ENCODE data around the gene PCDHA9.

DNA sequence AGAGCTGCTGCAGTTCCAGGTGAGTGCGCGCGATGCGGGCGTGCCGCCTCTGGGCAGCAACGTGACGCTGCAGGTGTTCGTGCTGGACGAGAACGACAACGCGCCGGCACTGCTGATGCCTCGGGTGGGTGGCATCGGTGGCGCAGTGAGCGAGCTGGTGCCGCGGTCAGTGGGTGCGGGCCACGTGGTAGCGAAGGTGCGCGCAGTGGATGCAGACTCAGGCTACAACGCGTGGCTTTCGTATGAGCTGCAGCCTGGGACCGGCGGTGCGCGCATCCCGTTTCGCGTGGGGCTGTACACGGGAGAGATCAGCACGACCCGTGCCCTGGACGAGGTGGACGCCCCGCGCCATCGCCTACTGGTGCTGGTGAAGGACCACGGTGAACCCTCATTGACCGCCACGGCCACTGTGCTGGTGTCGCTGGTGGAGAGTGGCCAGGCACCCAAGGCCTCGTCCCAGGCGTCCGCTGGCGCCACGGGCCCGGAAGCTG is 45.4 kb upstream of the PCDHA9 start:
- TF ChIP-seq, protein P1, sequence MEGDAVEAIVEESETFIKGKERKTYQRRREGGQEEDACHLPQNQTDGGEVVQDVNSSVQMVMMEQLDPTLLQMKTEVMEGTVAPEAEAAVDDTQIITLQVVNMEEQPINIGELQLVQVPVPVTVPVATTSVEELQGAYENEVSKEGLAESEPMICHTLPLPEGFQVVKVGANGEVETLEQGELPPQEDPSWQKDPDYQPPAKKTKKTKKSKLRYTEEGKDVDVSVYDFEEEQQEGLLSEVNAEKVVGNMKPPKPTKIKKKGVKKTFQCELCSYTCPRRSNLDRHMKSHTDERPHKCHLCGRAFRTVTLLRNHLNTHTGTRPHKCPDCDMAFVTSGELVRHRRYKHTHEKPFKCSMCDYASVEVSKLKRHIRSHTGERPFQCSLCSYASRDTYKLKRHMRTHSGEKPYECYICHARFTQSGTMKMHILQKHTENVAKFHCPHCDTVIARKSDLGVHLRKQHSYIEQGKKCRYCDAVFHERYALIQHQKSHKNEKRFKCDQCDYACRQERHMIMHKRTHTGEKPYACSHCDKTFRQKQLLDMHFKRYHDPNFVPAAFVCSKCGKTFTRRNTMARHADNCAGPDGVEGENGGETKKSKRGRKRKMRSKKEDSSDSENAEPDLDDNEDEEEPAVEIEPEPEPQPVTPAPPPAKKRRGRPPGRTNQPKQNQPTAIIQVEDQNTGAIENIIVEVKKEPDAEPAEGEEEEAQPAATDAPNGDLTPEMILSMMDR (IDR thresholded peaks at IDR 0.05; ENCODE audit: low read depth, low read length, poor library complexity, severe bottlenecking), result no peak
- no peak for TF ChIP-seq EZH2phosphoT487 (IDR thresholded peaks at IDR 0.05; ENCODE audit: borderline replicate concordance, low read length)

All from DOHH2 (cell line).